ENCODE data around the gene KCNJ14. TPM values are rescaled to one million over a fixed set of nuclear protein-coding genes. Genes with fewer than 3 reads are reported as not detected.
A peak's percentile ranks its signal among the peaks of the same experiment; 100 is the strongest.

KCNJ14 gene
- total RNA-seq, 1 donor from 2014 or later: 1.4 TPM

DNA sequence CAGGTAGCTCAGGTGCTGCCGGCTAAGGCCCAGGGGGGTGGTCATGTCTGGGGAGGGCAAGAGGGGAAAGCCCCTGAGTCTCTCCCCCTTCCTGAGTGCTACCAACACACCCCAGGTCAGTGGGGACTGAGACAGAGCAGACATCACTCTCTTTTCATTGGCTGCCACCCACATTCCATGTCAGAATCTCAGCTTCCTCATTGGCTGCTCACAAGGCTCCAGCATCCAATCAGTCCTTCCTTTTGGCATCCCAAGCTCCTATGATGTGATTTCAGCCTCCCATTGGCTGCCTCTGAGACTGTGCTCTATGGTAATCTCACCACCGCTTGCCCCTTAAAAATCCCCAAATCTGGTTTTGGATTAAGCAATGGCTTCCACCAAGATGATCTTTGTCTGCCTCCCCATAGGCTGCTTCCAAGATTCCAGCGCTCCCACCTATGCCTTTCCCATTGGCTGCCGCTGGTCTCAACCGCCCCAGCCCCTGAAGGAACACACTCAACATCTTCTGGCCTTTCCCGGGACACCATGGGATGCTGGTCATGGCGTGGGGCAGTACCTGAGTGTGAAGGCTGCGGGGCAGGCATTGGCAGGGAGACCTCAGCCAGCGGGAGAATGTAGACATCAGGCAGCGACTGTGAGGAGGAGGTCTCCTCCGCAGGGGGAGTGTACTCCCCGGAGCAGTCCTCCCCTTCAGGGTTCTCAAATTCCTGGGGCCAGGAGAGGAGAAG, 54.3 kb downstream of the KCNJ14 start:
- no peaks in the 10 kb centered on the region for H3K4me1 Mint-ChIP-seq (ENCODE audit: low read depth, unreplicated experiment)
- no peak overlapping the region for H3K4me2 ChIP-seq (ENCODE audit: low read length)
- no peak for DNase-seq (ENCODE audit: low read depth)
- peaks cover 6% of the 10 kb centered on the region for H3K27me3 Mint-ChIP-seq (ENCODE audit: low read depth, unreplicated experiment)
- TF ChIP-seq, protein P1, sequence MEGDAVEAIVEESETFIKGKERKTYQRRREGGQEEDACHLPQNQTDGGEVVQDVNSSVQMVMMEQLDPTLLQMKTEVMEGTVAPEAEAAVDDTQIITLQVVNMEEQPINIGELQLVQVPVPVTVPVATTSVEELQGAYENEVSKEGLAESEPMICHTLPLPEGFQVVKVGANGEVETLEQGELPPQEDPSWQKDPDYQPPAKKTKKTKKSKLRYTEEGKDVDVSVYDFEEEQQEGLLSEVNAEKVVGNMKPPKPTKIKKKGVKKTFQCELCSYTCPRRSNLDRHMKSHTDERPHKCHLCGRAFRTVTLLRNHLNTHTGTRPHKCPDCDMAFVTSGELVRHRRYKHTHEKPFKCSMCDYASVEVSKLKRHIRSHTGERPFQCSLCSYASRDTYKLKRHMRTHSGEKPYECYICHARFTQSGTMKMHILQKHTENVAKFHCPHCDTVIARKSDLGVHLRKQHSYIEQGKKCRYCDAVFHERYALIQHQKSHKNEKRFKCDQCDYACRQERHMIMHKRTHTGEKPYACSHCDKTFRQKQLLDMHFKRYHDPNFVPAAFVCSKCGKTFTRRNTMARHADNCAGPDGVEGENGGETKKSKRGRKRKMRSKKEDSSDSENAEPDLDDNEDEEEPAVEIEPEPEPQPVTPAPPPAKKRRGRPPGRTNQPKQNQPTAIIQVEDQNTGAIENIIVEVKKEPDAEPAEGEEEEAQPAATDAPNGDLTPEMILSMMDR (IDR thresholded peaks at IDR 0.05; ENCODE audit: insufficient read depth, low read depth, low read length): no peak
- TF ChIP-seq EZH2 (IDR thresholded peaks at IDR 0.05; ENCODE audit: insufficient read depth, low read length): no peak
- no peak overlapping the region for H3K4me3 ChIP-seq (ENCODE audit: insufficient read depth, low read depth, low read length)
- no peaks in the 10 kb centered on the region for H3K9me3 ChIP-seq (ENCODE audit: insufficient read depth, low read depth, low read length)
- H4K20me1 ChIP-seq (ENCODE audit: insufficient read depth, low read length): no peaks in the 10 kb centered on the region
- no peaks in the 10 kb centered on the region for H3K79me2 ChIP-seq (ENCODE audit: insufficient read depth, low read length)
- H3K36me3 ChIP-seq (ENCODE audit: insufficient read depth, low read length): no peaks in the 10 kb centered on the region
- H3K27ac Mint-ChIP-seq (ENCODE audit: unreplicated experiment): no peak overlapping the region
- peaks cover 7% of the 10 kb centered on the region for H3K36me3 Mint-ChIP-seq (ENCODE audit: low read depth, unreplicated experiment)
- H3K4me3 Mint-ChIP-seq (ENCODE audit: unreplicated experiment): no peak overlapping the region
- H2AFZ ChIP-seq (ENCODE audit: low read depth, low read length): no peak overlapping the region
- peaks cover 18% of the 10 kb centered on the region for H3K27me3 ChIP-seq (ENCODE audit: insufficient read depth, low read length)
- H3K4me1 ChIP-seq (ENCODE audit: insufficient read depth, low read length): peaks cover 6% of the 10 kb centered on the region
- no peak for FAIRE-seq
- no peaks in the 10 kb centered on the region for H3K9me3 Mint-ChIP-seq (ENCODE audit: unreplicated experiment)
- no peak overlapping the region for H3K27ac ChIP-seq (ENCODE audit: low read depth, low read length)
- no peak overlapping the region for H3K9ac ChIP-seq (ENCODE audit: low read length)

DNA sequence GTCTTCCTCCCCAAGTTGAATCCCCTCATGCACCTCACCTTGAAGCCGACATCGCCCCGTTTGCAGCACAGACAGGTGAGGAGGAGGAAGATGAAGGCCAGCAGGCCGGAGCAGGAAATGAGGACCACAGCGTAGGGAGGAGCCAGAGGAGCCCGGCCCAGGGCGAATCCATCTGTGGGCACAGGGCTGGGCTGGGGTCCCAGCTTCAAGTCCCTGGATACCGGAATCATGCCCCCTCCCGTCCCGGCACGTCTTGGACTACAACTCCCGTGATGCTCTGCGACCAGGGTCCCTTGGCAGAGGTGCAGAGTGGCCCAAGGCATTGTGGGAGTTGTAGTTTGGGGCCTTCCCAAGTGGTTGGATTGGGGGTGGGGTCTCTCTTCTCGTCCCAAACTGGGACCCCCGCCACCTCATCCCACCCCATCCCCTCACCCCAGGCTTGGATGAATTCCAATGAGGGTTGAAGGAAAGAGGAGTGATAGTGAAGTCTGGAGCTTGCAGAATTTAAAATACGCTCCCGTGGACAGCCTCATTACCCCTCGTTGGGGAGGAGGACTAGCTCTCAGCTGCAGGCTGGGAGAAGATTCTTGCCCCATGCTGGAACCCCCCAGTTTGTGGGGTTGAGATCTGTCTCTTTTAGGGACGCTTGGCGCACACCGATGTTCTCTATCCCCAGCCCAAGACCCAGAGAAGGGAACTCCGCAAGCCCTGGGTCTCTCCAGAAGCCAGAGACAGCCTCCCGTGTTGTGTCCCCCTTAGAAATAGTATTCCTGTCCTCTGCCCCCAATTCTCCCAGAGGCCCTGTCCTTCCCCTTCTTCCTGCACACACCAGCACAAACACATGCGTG, 55.3 kb downstream of the KCNJ14 start:
- FAIRE-seq (no peak), DNase-seq (ENCODE audit: low read depth) (peak; percentile 22)
- H3K4me2 ChIP-seq (ENCODE audit: low read length): peak overlapping the region; percentile 71
- no peaks in the 10 kb centered on the region for H4K20me1 ChIP-seq (ENCODE audit: insufficient read depth, low read length)
- no peaks in the 10 kb centered on the region for H3K9me3 Mint-ChIP-seq (ENCODE audit: unreplicated experiment)
- peaks cover 6% of the 10 kb centered on the region for H3K4me1 ChIP-seq (ENCODE audit: insufficient read depth, low read length)
- H3K36me3 Mint-ChIP-seq (ENCODE audit: low read depth, unreplicated experiment): peaks cover 7% of the 10 kb centered on the region
- no peaks in the 10 kb centered on the region for H3K4me1 Mint-ChIP-seq (ENCODE audit: low read depth, unreplicated experiment)
- H3K27ac Mint-ChIP-seq (ENCODE audit: unreplicated experiment): no peak overlapping the region
- H3K36me3 ChIP-seq (ENCODE audit: insufficient read depth, low read length): no peaks in the 10 kb centered on the region
- peak overlapping the region; percentile 32 for H2AFZ ChIP-seq (ENCODE audit: low read depth, low read length)
- TF ChIP-seq, protein P1 (IDR thresholded peaks at IDR 0.05; ENCODE audit: insufficient read depth, low read depth, low read length): no peak
- TF ChIP-seq EZH2 (IDR thresholded peaks at IDR 0.05; ENCODE audit: insufficient read depth, low read length): peak; percentile 36
- H3K4me3 ChIP-seq (ENCODE audit: insufficient read depth, low read depth, low read length): no peak overlapping the region
- peaks cover 6% of the 10 kb centered on the region for H3K27me3 Mint-ChIP-seq (ENCODE audit: low read depth, unreplicated experiment)
- H3K9ac ChIP-seq (ENCODE audit: low read length): peak overlapping the region; percentile 16
- H3K27ac ChIP-seq (ENCODE audit: low read depth, low read length): no peak overlapping the region
- H3K9me3 ChIP-seq (ENCODE audit: insufficient read depth, low read depth, low read length): no peaks in the 10 kb centered on the region
- H3K79me2 ChIP-seq (ENCODE audit: insufficient read depth, low read length): no peaks in the 10 kb centered on the region
- H3K4me3 Mint-ChIP-seq (ENCODE audit: unreplicated experiment): peak overlapping the region; percentile 81
- peaks cover 18% of the 10 kb centered on the region for H3K27me3 ChIP-seq (ENCODE audit: insufficient read depth, low read length)
